ELR (cell line): ENCODE data around the gene TBX15.

Source experiments
- DNase-seq: peaks from one replicate; pipeline ENCODE4 v3.0.0-alpha.2; 2015; ENCODE audit warnings: low read depth

TBX15 gene

GRCh38 chr1:118984722-118985639 lies 3.2 kb downstream of the TBX15 start:
- peak; percentile 49 for DNase-seq

DNA sequence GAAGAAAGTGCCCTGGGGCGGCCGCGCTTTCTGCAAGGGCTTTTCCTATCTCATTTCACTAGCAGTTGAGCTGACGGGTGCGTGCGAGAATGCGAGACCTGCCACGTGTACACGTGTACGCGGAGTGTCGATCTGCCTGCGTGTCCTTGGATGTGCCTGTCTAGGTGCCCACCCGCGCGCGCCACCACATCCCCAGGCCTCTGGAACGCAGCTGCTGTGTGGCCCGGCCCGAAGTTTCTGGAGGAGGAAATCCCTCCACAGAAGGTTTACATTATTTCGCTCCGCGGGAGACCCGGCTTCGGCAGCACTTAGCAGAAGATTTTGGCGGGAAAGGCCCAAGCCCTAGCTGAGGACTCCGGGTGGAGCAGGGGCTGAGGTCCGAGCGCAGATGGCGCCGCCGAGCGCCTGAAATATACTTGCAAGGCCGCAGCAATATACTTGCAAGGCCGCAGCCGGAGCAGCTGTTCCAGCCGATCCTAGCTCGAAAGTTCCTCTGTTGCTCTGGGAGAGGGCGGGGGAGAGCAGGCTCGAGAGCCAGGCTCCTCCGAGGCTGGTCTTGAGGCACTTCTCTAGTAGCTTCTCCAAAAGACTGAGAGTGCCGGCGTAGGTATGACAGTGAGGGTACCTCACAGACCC lies 3.9 kb downstream of the TBX15 start:
- DNase-seq: peak; percentile 51

- no peak for DNase-seq
Observed at GRCh38 chr1:118983558-118984041, 4.5 kb downstream of the TBX15 start.

- no peak for DNase-seq
Observed at GRCh38 chr1:118982821-118983557, 5.2 kb downstream of the TBX15 start.

DNA sequence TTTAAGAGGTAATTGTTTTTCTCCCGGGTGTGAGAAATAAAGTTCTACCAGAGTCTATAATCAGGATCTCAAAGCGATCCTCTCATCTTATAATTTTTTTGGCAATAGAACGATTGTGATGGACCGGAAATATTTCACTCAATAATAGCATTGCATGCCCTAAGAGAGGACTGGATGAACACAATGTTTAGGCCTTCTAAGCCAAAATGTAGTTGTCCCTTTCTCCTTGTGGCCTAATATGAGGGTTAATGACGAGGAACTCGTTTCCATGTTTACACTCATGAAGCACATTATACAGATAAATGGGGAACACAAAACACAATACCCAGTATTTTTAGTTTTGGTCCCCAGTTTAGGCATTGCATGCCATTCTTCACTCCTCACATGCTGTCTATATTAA lies 5.9 kb downstream of the TBX15 start:
- no peak for DNase-seq

GRCh38 chr1:118981436-118981835 lies 6.7 kb downstream of the TBX15 start:
- no peak for DNase-seq

DNA sequence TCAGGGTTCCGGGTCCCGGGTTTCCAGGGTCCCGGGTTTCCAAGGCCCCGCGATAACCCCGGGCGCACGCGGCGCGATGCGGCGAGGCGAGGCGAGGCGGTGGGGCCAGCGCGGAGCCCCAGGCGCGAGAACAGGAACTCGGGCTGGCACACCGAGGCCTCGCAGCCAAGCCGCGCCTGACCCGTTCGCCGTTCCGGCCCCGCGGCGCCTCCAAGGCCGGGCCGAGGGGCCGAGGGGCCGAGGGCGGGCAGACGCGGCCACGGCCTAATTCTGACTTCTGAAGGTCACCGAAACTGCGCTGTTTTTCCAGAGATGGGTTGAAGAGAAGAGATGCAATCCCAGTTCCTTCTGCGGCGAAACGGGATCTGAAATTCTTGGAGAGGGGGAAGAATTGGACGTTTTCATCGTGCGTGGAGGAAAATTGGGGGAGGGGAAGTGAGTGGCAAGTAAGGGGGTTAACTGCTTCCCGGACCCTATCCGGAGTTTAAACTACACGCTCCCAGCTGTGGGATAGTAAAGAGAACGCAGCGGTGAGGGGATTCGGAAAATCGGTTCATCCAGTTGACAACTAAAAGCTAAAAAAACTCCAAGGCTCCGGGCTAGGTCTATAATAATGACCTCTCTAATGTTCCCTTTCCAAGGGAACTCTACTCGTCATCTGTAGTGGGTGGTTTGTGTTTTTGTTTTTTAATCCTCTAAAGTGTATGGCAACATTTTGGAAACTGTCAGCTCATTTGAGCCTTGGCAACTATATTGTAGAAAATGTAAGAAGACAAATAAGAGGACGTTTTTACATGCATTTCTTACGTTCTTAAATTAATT lies 8.2 kb downstream of the TBX15 start:
- DNase-seq: no peak

DNA sequence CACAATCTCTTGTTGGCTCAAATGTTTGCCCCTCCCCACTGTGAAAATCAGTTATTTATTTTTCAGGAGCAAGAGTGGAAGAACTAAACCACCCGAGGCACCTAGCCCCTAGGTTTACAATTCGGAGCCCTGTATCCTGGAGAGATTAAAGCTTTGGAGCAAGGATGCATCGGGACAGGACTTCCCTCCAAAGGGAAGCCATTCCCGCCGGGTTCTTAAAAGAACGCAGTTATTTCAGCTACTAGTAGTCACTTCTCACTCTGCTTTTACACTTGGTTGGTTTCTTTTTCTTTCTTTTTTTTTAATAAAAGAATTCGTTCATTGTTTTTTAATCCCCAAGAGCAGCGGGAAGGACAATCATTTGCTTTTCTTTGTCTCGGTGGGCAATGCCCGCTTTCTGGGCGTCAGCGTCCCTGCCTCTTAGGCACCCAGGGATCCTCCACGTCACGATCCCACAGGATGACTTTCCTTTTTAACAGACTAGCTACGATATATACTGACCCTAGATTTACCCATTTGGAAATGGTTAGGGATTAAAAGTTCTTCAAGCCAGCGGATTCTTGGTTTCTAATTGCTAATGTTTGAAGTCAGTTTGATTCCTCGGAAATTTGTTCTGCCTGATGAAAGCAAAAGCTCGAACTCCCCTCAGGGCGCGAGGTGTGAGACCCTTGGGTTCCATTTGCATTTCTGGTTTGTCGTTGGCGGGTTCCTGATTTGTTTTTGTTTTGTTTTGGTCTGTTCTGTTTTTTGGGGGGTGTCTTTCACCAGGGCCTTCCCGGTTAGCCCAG lies 9.0 kb downstream of the TBX15 start:
- no peak for DNase-seq

DNA sequence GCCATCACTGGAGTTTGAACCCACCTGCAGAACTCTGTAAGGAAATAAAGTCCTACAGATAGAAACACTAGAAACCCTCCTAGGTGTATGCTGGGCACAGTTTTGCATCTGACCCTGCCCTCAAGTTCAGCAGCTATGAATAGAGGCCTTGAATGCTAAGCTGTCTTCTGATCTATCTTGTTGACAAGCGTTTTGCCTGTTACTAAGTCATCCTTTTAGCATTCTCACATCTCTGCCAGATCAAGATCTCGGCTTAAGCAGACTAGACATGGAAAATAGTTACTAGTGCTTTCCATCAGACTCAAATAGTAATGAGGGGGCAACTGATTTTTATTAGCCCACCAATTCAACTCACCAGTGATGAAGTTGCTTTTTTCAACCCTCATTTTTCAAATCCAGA lies 10.5 kb downstream of the TBX15 start:
- no peak for DNase-seq

DNA sequence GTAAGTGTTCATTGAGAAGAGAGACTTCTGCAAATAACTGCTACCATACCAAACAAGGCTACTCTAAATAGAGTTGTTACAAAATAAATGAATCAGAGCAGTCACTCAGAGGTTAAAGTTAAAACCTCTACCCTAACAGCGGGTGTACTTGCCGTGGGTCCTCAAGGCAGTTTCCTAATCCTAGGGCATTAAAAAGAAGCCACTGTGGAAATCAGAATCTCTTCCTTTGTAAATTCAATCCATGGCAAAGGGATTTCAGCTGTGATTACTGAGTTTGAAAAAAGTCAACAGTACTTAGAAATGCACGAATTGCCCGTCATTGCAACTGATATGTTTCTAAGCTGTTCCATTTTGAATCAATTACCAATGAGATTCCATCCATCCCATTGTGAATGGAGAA lies 13.5 kb downstream of the TBX15 start:
- DNase-seq: no peak

DNA sequence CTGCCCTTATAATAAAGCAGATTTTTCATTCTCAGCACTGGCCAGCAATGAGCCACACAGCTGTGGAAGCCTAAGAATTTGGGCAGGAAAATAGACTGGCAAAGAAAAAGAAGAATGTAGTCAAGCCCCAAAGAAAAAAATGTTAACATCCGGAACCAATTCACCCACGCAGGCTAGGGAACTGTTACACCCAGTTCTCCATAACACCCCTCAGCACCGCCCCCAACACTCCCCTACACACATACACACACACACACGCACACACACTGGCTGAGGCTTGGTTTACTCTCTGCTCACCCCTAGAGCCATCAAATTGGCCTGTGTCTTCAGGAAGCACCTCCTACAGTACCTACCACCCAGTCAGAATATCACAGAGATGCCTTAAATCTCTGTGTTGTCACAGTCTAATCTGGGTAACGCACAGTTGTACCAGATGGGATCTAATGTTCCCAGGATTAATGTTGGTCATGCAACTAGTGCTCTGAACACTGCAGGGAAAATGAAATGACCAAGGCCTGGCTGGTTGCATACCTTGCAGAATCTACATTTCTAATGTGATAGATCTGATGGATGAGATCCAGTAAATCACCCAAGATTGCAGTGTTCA lies 14.5 kb downstream of the TBX15 start:
- DNase-seq: no peak

DNA sequence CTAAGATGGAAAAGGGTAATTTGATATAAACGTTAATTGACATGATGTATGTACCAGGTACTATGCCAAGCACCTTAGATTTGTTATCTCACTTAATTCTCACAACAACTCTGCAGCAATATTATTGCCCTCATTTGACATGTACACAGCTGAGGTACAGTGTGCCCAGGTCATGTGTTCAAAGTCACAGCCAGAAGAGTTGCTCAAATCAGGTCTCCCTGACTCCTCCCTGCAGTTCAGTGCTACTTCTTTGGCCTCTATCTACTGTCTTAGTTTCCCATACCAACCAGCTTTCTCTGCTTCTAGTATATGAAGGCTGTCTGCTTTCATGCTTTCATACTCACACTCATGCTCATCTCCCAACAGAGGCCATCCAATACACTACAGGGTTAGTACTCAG lies 15.1 kb downstream of the TBX15 start:
- no peak for DNase-seq

DNA sequence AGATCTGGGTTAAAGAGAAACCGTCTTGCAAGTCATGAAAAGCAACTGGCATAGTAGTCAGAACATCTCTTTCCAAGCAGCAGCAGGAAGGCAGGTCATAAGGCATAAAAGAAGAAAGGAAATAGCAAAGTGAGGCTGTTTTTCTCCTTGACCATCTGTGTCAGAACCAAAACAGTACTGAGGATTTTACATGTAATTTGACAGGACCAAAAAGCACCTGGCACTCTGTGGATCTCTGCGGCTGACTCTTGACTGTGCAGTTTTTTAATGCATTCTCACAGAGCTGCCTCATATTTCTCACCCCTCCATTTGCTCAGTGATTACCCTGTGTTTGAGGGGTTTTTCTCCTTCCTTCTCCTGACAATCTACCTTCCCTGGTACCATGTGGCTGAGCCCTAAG lies 17.7 kb downstream of the TBX15 start:
- no peak for DNase-seq

GRCh38 chr1:118963456-118964430 lies 24.4 kb downstream of the TBX15 start:
- peak; percentile 77 for DNase-seq

- DNase-seq: no peak
Observed at GRCh38 chr1:118963138-118963455, 25.0 kb downstream of the TBX15 start.

GRCh38 chr1:118961156-118961555 lies 27.0 kb downstream of the TBX15 start:
- DNase-seq: peak; percentile 26

- DNase-seq: peak; percentile 61
Observed at GRCh38 chr1:118960567-118961136, 27.5 kb downstream of the TBX15 start.

DNA sequence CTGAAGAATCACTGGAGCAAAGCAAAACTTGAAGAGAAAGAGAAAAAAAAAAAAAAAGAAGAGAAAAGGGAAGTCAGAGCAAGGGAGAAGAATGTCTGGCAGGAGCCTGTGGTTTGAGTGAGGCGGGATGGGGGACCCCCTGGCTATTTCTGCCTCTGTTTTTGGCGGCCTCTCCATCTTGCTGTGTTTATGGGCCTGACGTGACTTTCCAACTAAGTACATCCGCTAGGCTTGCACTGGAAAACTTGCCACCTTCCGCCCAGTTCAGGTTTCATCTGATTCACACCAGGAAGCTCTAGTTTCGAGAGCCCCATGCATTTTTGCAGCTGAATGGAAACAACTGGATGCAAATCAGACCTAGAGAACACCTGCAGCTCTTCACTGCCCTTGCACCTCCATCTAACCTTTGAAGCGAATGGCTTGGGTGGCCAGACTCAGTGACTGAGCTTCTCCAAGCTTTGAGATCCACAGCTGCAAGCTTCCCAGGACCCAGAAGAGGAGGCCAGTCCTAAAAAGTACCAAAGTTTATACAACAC lies 28.0 kb downstream of the TBX15 start:
- no peak for DNase-seq
